ENCODE measurements around the gene SMCO1. TPM values are rescaled to one million over a fixed set of nuclear protein-coding genes. Genes with fewer than 3 reads are reported as not detected.
A peak's percentile ranks its signal among the peaks of the same experiment; 100 is the strongest.

The SMCO1 gene
- total RNA-seq, 1 donor from 2014 or later = not detected

- no peak for DNase-seq (ENCODE audit: extremely low spot score, unreplicated experiment)
- TF ChIP-seq CTCF (conservative IDR thresholded peaks at IDR 0.05) = no peak
- Mint-ChIP-seq H3K4me1 (ENCODE audit: unreplicated experiment) (peaks cover 22% of the 10 kb centered on the region), H3K27ac (no peak overlapping the region), H3K9me3 (no peaks in the 10 kb centered on the region), H3K27me3 (no peaks in the 10 kb centered on the region), H3K4me3 (no peak overlapping the region), H3K36me3 (peaks cover 31% of the 10 kb centered on the region)
Observed at GRCh38 chr3:196498297-196498696, 16.8 kb downstream of the SMCO1 start.

GRCh38 chr3:196496183-196496582, 19.0 kb downstream of the SMCO1 start:
- H3K9me3 Mint-ChIP-seq = no peaks in the 10 kb centered on the region
- H3K27me3 Mint-ChIP-seq = no peaks in the 10 kb centered on the region
- no peak for TF ChIP-seq CTCF (conservative IDR thresholded peaks at IDR 0.05)
- H3K27ac Mint-ChIP-seq = no peak overlapping the region
- H3K4me1 Mint-ChIP-seq (ENCODE audit: unreplicated experiment) = peaks cover 18% of the 10 kb centered on the region
- DNase-seq (ENCODE audit: extremely low spot score, unreplicated experiment) = no peak
- no peak overlapping the region for H3K4me3 Mint-ChIP-seq
- peaks cover 38% of the 10 kb centered on the region for H3K36me3 Mint-ChIP-seq

- no peak for TF ChIP-seq CTCF (conservative IDR thresholded peaks at IDR 0.05)
- Mint-ChIP-seq H3K27me3 (no peaks in the 10 kb centered on the region), H3K4me1 (ENCODE audit: unreplicated experiment) (no peaks in the 10 kb centered on the region), H3K27ac (no peak overlapping the region), H3K36me3 (peaks cover 25% of the 10 kb centered on the region), H3K9me3 (no peaks in the 10 kb centered on the region), H3K4me3 (no peak overlapping the region)
- DNase-seq (ENCODE audit: extremely low spot score, unreplicated experiment) = no peak
Observed at GRCh38 chr3:196493292-196493691, 21.9 kb downstream of the SMCO1 start.

GRCh38 chr3:196492080-196492479, 23.1 kb downstream of the SMCO1 start:
- H3K4me1 Mint-ChIP-seq (ENCODE audit: unreplicated experiment) = no peaks in the 10 kb centered on the region
- no peaks in the 10 kb centered on the region for H3K27me3 Mint-ChIP-seq
- no peak for TF ChIP-seq CTCF (conservative IDR thresholded peaks at IDR 0.05)
- H3K36me3 Mint-ChIP-seq = peaks cover 30% of the 10 kb centered on the region
- no peak overlapping the region for H3K4me3 Mint-ChIP-seq
- H3K9me3 Mint-ChIP-seq = no peaks in the 10 kb centered on the region
- no peak overlapping the region for H3K27ac Mint-ChIP-seq
- no peak for DNase-seq (ENCODE audit: extremely low spot score, unreplicated experiment)

- TF ChIP-seq CTCF (conservative IDR thresholded peaks at IDR 0.05) = no peak
- H3K36me3 Mint-ChIP-seq = peaks cover 16% of the 10 kb centered on the region
- no peak for DNase-seq (ENCODE audit: extremely low spot score, unreplicated experiment)
Observed at GRCh38 chr3:196489747-196490146, 25.4 kb downstream of the SMCO1 start.

GRCh38 chr3:196486263-196486662, 28.9 kb downstream of the SMCO1 start:
- H3K27me3 Mint-ChIP-seq = no peaks in the 10 kb centered on the region
- H3K4me1 Mint-ChIP-seq (ENCODE audit: unreplicated experiment) = no peaks in the 10 kb centered on the region
- no peak overlapping the region for H3K4me3 Mint-ChIP-seq
- no peak overlapping the region for H3K27ac Mint-ChIP-seq
- peaks cover 15% of the 10 kb centered on the region for H3K36me3 Mint-ChIP-seq
- DNase-seq (ENCODE audit: extremely low spot score, unreplicated experiment) = no peak
- TF ChIP-seq CTCF (conservative IDR thresholded peaks at IDR 0.05) = peak; percentile 40
- H3K9me3 Mint-ChIP-seq = no peaks in the 10 kb centered on the region

More at GRCh38 chr3:196489747-196490146, 25.4 kb downstream of the SMCO1 start:
- no peaks in the 10 kb centered on the region for H3K9me3 Mint-ChIP-seq
- no peaks in the 10 kb centered on the region for H3K27me3 Mint-ChIP-seq
- no peak overlapping the region for H3K27ac Mint-ChIP-seq
- H3K4me3 Mint-ChIP-seq = no peak overlapping the region
- H3K4me1 Mint-ChIP-seq (ENCODE audit: unreplicated experiment) = no peaks in the 10 kb centered on the region

Measured in type B pancreatic cell (in vitro differentiated cells).